Measurements from ENCODE around the gene SCAMP2. TPM values are rescaled to one million over a fixed set of nuclear protein-coding genes. Genes with fewer than 3 reads are reported as not detected.
A peak's percentile ranks its signal among the peaks of the same experiment; 100 is the strongest.

The SCAMP2 gene
- total and polyA plus RNA-seq, 2 of the 13 experiments (the other 11 are each of a cell fraction or from before 2014, with no cell fraction given), result 34.8 to 121 TPM

- DNase-seq (ENCODE audit: low spot score), result no peak
- intact Hi-C loops (cut with micrococcal nuclease; ENCODE audit: unreplicated experiment), result no loop called here
- Histone ChIP-seq H3K79me2 (ENCODE audit: insufficient read depth, low read length) (no peaks in the 10 kb centered on the region), H3K27ac (ENCODE audit: extremely low read length, insufficient read depth, low read length) (no peak overlapping the region), H3K4me1 (ENCODE audit: insufficient read depth, low read length) (peaks cover 30% of the 10 kb centered on the region), H3K9ac (ENCODE audit: insufficient read depth, low read depth, low read length) (no peak overlapping the region), H2AFZ (ENCODE audit: low read length) (no peak overlapping the region), H3K4me2 (ENCODE audit: low read depth, low read length) (no peak overlapping the region), H4K20me1 (ENCODE audit: insufficient read depth, low read length) (no peaks in the 10 kb centered on the region; the same call in 1 of the 2 replicates), H3K27me3 (ENCODE audit: control insufficient read depth in 1 of 2, insufficient read depth in 2 of 2, low read length in 2 of 2) (peaks cover 5 to 49% of the 10 kb centered on the region in 2 experiments; a peak in 4 of 5 replicates), H3K9me3 (ENCODE audit: low read length) (no peaks in the 10 kb centered on the region), H3K4me3 (replicated peaks in 1 of 3; ENCODE audit: insufficient read depth in 1 of 3, low read depth in 2 of 3, low read length in 3 of 3) (no peak overlapping the region), H3K36me3 (replicated peaks in 1 of 2; ENCODE audit: control insufficient read depth in 1 of 2, insufficient read depth in 2 of 2, low read length in 2 of 2) (no peaks in the 10 kb centered on the region)
- CTCF ChIA-PET (ENCODE audit: low intra/inter-chr PET ratio, low total read pairs), result no interaction called here
- no peak for ATAC-seq
- BruUV-seq (replicated peaks), result no TSS peak
- TF ChIP-seq CREB1 (IDR thresholded peaks at IDR 0.05), result peak; percentile 18; the same call in 1 of the 2 replicates
- no peak for TF ChIP-seq CREB1 (CRISPR knock-in tag; IDR thresholded peaks at IDR 0.05)
- TF ChIP-seq ZNF329 (CRISPR knock-in tag; IDR thresholded peaks at IDR 0.05; ENCODE audit: low read depth), result no peak
- no peak for FAIRE-seq
- POLR2A ChIA-PET, result no interaction called here
- in situ Hi-C loops (cut with HindIII; ENCODE audit: extremely low pct_ligation_motif_present, low pct_unique_long_range_greater_than_20kb), result no loop called here
- 35% methylated on average over 5 of the region's 6 CpGs for WGBS (ENCODE audit: low lambda C conversion rate)
Observed at GRCh38 chr15:74829991-74830390, 43.2 kb downstream of the SCAMP2 start.

- no peaks in the 10 kb centered on the region; the same call in 1 of the 2 replicates for H4K20me1 ChIP-seq (ENCODE audit: insufficient read depth, low read length)
- no peak overlapping the region for H3K4me2 ChIP-seq (ENCODE audit: low read depth, low read length)
- in situ Hi-C loops (cut with HindIII; ENCODE audit: extremely low pct_ligation_motif_present, low pct_unique_long_range_greater_than_20kb) (no loop called here), intact Hi-C loops (cut with micrococcal nuclease; ENCODE audit: unreplicated experiment) (no loop called here)
- no TSS peak for BruUV-seq (replicated peaks)
- DNase-seq (ENCODE audit: low spot score) (no peak), ATAC-seq (no peak), FAIRE-seq (no peak)
- no peak overlapping the region for H3K9ac ChIP-seq (ENCODE audit: insufficient read depth, low read depth, low read length)
- POLR2A ChIA-PET, result no interaction called here
- H3K9me3 ChIP-seq (ENCODE audit: low read length), result no peaks in the 10 kb centered on the region
- H3K36me3 ChIP-seq (replicated peaks in 1 of 2; ENCODE audit: control insufficient read depth in 1 of 2, insufficient read depth in 2 of 2, low read length in 2 of 2), result no peaks in the 10 kb centered on the region
- no peaks in the 10 kb centered on the region for H3K79me2 ChIP-seq (ENCODE audit: insufficient read depth, low read length)
- H3K27me3 ChIP-seq (ENCODE audit: control insufficient read depth in 1 of 2, insufficient read depth in 2 of 2, low read length in 2 of 2), result peaks cover 5 to 53% of the 10 kb centered on the region in 2 experiments; a peak in 4 of 5 replicates
- H3K4me1 ChIP-seq (ENCODE audit: insufficient read depth, low read length), result peaks cover 30% of the 10 kb centered on the region
- no peak overlapping the region for H3K27ac ChIP-seq (ENCODE audit: extremely low read length, insufficient read depth, low read length)
- CTCF ChIA-PET (ENCODE audit: low intra/inter-chr PET ratio, low total read pairs), result no interaction called here
- H3K4me3 ChIP-seq (replicated peaks in 1 of 3; ENCODE audit: insufficient read depth in 1 of 3, low read depth in 2 of 3, low read length in 3 of 3), result no peak overlapping the region
- TF ChIP-seq ATM (IDR thresholded peaks at IDR 0.05; ENCODE audit: borderline replicate concordance) (no peak), ELF3 (CRISPR knock-in tag; IDR thresholded peaks at IDR 0.05) (no peak), KDM4B (CRISPR knock-in tag; IDR thresholded peaks at IDR 0.05) (no peak), GPN1 (CRISPR knock-in tag; IDR thresholded peaks at IDR 0.05; ENCODE audit: borderline replicate concordance) (no peak), HINFP (CRISPR knock-in tag; IDR thresholded peaks at IDR 0.05; ENCODE audit: low read depth) (no peak), HDAC2 (CRISPR knock-in tag; IDR thresholded peaks at IDR 0.05) (no peak), SNAI1 (CRISPR knock-in tag; IDR thresholded peaks at IDR 0.05; ENCODE audit: borderline replicate concordance) (no peak)
- TF ChIP-seq, protein P1, sequence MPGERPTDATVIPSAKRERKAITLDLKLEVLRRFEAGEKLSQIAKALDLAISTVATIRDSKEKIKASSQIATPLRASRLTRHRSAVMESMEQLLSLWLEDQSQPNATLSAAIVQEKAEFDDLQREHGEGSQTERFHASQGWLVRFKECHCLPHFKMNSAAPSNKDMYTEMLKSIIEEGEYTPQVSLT (CRISPR knock-in tag; IDR thresholded peaks at IDR 0.05; ENCODE audit: borderline replicate concordance, low read depth), result no peak
- TF ChIP-seq, protein P2, sequence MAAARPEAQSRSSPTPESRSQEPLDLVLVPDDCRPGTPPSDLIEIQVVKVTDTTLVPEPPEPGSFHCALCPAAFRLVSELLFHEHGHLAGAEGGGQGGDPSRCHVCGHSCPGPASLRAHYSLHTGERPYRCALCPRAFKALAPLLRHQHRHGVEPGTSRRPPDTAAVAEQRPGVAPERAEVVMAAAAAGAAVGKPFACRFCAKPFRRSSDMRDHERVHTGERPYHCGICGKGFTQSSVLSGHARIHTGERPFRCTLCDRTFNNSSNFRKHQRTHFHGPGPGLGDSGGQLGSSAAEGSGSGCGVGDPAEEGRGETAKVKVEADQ (CRISPR knock-in tag; IDR thresholded peaks at IDR 0.05; ENCODE audit: borderline replicate concordance), result no peak
- WGBS (ENCODE audit: low lambda C conversion rate), result 25% methylated on average over 3 of the region's 3 CpGs
- H2AFZ ChIP-seq (ENCODE audit: low read length), result no peak overlapping the region
Observed at GRCh38 chr15:74829486-74829885, 43.7 kb downstream of the SCAMP2 start.

Data from HepG2 (cell line).